NCI-H2107 treated with DMSO at 0.1 percent for 48 hours (cell line): ENCODE results near the gene GBX1.

Experiments
- DNase-seq: peaks from one replicate; lab custom pipeline; 2025; ENCODE audit not compliant: unreplicated experiment; lab: John Stamatoyannopoulos, UW

GBX1 gene

GRCh38 chr7:151129117-151129959 lies 38.2 kb downstream of the GBX1 start:
- DNase-seq, result no peak

DNA sequence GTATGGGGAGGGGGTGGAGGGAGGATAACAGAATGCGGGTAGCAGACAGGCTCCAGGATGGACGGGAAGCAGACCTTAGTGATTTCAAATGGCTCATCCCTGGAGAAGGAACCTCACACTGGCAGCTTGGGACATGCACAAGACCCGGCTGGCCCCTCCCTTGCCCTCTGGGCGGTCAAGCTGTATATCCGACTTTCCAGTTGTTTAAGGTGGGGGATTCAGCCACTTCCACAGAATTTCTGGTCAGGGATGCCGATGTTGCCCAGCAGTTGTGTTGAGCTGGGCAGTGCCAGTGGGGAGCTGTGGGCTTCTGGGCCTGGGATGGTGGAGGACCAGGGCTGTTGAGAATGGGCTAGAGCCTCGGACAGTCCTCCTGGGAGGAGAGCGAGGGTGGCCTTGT lies 38.8 kb downstream of the GBX1 start:
- no peak for DNase-seq

GRCh38 chr7:151128144-151128543 lies 39.4 kb downstream of the GBX1 start:
- DNase-seq, result no peak

DNA sequence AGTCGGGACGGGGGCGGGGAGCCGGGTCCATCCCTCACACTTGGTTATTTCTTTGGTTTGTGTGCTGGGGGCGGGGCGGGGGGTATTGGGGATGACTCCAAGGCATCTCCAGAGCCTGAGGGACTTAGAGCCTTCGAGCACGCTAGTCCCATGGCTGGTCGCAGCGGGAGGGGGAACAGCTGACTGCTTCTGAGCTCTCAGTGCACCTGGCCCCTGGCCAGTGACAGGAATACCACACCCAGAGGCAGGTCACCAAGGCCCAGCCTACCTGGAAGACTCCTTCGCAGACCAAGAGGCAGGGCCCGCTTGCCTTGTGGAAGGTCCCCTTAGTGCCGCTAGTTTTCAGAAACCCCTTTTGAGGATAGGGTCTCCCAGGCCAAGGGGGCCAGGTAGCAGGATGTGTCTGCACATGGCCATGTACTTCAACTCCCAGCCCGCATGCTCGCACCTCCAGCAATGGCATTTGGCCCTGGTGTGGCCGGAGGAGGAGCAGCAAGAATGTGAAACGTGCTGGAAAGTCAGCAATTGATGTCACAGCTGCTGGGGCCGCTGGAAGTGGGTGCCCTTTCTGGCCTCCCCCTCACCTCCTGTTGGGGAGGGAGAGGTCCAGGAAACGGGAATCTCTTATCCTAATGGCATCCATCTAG lies 40.9 kb downstream of the GBX1 start:
- no peak for DNase-seq

DNA sequence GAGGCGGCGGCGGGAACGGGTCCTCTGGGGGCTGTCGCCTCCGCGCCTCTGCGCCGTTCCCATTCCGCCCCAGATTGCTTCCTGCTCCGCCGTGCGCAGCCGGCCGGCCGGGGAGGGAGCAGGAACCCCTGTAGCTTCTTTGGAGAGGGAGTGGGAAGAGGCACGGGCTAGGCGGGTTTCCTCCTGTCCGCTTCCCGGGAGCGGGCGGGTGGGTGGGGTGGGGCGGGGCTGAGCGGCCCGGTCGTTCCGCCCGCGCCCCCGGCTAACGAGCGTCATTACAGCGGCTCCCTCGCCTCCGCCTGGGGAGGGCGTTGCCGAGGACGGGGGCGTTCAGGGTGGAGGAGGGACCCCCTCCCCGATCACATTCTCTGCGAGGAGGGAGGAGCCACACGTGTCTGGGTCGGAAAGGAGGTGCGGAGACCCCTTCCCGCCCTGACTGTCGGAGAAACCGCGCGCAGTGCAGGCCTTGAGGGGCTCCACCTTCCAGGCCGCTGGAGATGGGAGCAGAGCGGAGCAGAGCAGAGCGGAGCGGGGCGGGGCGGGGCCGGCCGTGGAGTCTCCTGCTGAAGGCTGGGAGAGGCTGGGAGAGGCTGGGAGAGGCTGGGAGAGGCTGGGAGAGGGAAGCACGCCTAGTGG lies 41.5 kb downstream of the GBX1 start:
- DNase-seq, result no peak

- DNase-seq, result no peak
These were observed 42.0 kb downstream of the GBX1 start for GRCh38 chr7:151125470-151125845.

GRCh38 chr7:151124899-151125399 lies 42.5 kb downstream of the GBX1 start:
- DNase-seq, result no peak

DNA sequence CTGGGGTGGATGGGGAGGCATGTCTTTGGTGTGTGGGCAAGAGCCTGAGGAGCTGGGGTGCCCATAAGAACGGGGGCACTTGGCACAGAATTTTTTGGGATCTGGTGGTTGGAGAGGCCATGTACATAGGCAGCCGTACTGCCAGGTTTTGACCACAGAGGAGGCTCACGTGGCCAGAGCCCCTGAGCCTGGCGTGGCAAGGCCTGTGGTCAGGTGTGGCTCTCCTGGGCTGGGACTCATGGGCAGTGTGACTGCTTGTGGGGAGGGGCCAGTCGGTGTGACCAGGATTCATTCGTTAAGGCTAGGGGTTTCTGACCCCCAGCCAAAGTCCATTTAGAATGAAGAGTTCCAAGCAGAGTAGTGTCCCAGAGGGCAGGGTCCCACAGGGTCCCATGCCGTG lies 43.0 kb downstream of the GBX1 start:
- DNase-seq, result no peak

- DNase-seq, result peak; percentile 80
These were observed 43.6 kb downstream of the GBX1 start for GRCh38 chr7:151123822-151124464.

- DNase-seq, result no peak
These were observed 44.2 kb downstream of the GBX1 start for GRCh38 chr7:151123158-151123821.

- no peak for DNase-seq
These were observed 44.7 kb downstream of the GBX1 start for GRCh38 chr7:151122796-151123157.

GRCh38 chr7:151122276-151122675 lies 45.2 kb downstream of the GBX1 start:
- no peak for DNase-seq

DNA sequence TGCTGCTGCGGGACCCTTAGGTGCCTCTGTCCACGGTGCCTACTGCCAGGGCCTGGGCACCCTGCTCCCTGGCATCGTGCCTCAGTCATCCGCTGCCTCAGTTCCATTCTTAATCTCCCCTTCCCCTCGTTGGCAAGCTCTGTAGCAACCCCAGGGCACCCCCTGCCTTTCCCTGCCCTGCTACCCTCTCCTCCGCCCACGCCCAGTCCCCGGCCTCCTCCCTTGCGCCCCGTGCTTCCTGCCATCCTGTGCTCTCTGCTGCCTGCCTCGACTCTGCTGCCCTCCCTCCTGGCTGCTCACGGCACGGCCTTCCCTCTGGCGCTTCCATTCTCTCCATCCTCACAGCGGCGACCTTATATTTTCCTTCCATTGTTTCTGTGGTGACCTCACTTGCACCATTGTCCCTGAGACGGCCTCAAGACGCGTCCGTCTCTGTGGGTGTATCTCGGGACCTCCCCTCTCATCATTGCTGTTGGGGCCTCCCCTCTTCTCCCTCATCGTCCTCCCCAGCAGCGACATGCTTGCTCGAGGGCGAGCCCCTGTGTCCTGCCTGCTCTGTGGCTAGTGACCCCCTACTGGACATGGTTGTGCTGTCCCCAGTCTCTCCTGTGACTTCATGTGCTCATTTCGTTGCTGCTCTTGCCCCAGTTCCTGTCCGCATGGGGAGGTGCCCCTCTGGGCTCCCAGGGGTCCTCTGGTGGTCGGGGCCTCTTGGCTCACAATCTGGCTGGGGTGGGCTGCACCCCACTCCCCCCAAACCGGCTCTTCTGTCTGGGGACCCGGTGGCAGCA lies 45.9 kb downstream of the GBX1 start:
- no peak for DNase-seq

- DNase-seq, result no peak
These were observed 46.6 kb downstream of the GBX1 start for GRCh38 chr7:151120896-151121295.

DNA sequence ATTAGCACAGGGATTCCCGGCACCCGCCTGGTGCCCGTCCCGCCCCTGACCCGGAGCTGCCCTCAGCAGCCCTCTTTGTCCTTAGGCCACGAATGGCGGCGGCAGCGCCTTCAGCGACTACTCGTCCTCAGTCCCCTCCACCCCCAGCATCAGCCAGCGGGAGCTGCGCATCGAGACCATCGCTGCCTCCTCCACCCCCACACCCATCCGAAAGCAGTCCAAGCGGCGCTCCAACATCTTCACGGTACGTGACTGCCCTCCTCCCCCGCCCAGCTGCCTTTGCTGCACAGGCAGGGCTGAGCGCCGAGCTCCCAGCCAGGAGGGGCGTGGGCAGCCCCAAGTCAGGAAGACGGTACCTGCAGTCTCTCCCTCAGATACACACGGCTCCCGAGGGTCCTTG lies 47.6 kb downstream of the GBX1 start:
- DNase-seq, result no peak

GRCh38 chr7:151119055-151119415 lies 48.5 kb downstream of the GBX1 start:
- DNase-seq, result no peak

- DNase-seq, result no peak
These were observed 49.1 kb downstream of the GBX1 start for GRCh38 chr7:151118108-151119054.

DNA sequence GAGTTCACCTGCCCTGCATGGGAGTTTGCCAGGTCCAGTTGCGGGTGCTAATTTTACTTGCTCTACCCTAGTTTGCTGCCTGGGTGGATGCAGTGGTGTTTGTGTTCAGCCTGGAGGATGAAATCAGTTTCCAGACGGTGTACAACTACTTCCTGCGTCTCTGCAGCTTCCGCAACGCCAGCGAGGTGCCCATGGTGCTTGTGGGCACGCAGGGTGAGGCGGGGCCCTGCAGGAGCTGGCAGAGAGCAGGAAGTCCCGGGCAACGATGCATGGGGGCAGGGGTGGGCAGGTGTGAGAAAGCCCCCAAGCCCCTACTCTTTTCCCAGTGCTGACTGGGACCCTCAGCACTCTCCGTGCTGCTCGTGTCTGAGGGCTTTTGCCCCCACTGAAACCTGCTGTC lies 49.9 kb downstream of the GBX1 start:
- DNase-seq, result no peak
